HT1080 (cell line): ENCODE results near the gene HSPB9. TPM values are rescaled to one million over a fixed set of nuclear protein-coding genes. Genes with fewer than 3 reads are reported as not detected.
"Not testable (repeated sequence)": the region's sequence is repeated elsewhere in the genome, so short reads cannot be mapped to it uniquely, and the experiment has no call there.

Source experiments
- DNase-seq: peaks from one replicate; pipeline ENCODE4 v3.0.0-alpha.2; 2015; ENCODE audit warnings: low read depth
- total RNA-seq: library from RNA; depleted of rRNA; stranded (reverse); fragments of >200 nt; shearing (Covaris generic); gene quantifications from 2 replicates; pipeline ENCODE4 v1.2.3, GENCODE V29; 2014; rRNA removed

HSPB9 gene
- total RNA-seq, 1 experiment from 2014 or later, result not detected

GRCh38 chr17:42141382-42141781 is 18.8 kb downstream of the HSPB9 start:
- no peak for DNase-seq

GRCh38 chr17:42142371-42142896 is 19.8 kb downstream of the HSPB9 start:
- DNase-seq, result no peak

GRCh38 chr17:42143138-42143537 is 20.5 kb downstream of the HSPB9 start:
- DNase-seq, result not testable (repeated sequence)

- no peak for DNase-seq
Observed at GRCh38 chr17:42146911-42147607, 24.5 kb downstream of the HSPB9 start.

DNA sequence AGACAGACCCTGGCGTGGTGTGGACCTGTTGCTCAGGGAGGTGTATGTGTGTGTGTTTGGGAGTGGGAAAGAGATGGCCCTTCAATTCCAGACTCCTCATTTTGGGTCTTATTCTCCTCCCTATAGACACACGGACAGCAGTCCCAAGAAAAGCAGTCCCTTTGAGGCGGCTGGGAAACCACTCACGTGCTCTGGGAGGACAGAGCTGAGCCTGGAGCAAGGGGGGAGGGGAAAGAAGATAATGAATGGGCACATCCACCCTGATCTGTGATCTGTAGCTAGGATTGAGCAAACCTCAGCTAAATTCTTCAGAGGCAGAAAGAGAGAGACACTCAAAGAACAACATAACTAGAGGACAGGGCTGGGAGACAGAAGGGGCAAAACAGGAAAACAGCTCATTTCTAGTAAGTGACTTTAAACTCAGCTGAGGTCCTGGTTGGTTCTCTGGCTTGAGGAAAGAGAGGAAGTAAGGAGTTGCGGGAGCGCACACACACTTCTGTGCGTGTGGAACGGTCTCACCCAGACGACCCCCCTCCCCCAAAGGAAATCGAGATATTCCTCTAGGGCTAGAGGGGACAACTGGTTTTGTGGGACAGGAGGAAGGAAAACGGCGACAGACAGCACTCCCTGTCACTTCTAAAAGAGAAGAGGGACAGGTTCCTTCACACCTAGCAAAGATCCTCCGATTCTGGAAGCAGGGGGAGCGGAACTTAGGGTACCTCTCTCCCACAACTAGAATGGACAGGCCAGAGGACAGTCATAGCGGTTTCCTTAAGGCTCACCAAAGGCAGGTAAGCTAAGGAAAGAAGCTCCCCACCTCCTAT is 31.5 kb downstream of the HSPB9 start:
- peak; percentile 6 for DNase-seq

GRCh38 chr17:42155614-42156045 is 33.0 kb downstream of the HSPB9 start:
- no peak for DNase-seq

DNA sequence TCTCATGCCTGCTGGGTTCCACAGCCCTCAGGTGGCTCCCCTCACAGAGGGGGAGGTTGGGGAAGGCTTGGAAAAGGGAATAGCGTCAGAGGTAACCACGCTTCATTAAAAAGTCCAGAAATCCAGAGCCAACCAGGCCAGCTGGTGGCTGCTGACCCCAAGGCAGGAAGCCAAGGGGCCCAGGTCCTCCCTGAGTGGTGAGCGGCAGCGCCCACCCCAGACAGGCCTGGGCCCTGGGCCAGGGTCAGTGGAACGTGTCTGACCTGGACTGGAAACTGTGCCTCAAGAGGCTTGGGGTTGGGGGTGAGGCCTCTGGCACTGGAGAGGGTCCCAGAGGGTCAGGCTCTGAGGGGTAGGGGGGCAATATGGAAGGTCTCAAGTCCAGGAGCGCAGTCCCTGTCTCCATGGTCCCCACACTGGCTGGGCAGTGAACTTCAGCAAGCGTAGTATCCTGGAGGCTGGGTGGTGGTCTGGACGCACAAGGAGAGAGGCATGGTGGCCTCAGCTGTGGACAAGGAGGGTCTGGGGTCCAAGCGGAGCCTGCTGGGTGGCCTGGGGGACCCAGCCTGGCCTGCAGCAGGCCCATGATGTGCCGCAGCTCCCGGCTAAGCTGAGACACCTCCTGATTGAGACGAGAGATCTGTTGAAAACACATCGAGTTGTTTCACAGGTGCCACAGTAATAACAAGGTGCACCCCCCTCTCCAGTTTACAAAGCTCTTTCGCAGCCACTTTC is 37.4 kb downstream of the HSPB9 start:
- DNase-seq, result no peak

DNA sequence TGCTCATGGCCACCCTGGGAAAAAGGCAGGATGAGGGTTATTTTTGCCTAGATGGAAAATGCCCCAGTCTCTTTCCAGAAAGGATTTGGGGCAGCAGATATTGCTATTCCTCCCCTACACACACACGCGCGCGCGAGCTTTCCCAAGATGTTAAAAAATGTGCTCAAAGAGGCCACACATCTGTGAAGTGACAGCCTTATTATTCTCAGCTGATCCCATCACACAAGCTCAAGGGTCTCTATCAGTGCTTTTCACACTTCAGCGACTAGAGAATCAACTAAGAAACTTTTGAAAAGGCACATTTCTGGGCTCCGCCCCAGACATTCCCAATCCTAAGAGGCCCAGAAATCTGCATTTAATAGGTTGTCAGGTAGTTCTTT is 37.9 kb downstream of the HSPB9 start:
- DNase-seq, result no peak

DNA sequence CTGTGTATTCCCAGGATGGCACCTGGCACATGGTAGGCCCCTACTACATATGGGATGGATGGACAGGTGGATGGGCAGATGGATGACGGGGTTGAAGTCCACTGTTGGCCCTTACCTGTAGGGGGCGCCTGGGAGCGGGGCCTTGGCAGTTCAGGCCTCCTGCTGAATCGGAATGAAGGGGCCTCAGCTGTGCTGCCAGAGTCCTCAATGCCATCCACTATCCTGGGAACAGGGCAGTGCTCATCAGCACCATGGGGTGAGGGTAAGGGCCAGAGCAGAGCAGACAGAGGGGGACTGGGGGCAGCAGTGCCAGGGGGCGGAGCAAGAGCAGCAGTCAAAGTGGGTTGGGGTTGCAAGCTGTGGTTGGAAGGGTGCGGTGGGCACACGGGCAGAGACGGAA is 40.5 kb downstream of the HSPB9 start:
- DNase-seq, result no peak

- no peak for DNase-seq
Observed at GRCh38 chr17:42163696-42164407, 41.2 kb downstream of the HSPB9 start.

GRCh38 chr17:42165751-42166150 is 43.1 kb downstream of the HSPB9 start:
- DNase-seq, result no peak

DNA sequence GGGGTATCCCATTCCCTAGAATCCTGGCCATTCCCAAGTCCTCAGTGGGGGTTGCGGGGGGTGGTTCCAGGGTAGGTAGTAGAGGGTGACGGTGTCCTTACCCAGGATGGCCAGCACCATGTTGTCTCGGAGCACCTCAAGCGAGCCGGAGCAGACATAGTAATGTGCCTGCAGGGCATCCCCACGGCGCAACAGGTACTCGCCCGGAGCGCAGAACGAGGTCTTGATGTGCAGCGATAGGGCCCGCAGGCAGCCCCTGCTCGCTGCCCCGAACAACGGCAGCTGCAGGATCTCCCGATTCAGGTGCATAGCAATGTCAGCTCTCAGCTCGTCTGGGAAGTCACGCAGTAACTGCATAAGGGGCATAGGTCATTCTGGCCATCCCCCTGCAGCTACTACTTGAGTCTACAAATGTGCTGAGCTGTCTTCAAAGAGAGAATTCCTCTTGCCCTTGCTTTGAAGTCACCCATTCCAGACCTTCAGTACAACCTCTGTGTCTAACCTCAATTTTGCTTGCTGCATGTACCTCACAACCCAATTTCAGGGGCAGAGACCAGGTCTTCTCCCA is 43.7 kb downstream of the HSPB9 start:
- no peak for DNase-seq

DNA sequence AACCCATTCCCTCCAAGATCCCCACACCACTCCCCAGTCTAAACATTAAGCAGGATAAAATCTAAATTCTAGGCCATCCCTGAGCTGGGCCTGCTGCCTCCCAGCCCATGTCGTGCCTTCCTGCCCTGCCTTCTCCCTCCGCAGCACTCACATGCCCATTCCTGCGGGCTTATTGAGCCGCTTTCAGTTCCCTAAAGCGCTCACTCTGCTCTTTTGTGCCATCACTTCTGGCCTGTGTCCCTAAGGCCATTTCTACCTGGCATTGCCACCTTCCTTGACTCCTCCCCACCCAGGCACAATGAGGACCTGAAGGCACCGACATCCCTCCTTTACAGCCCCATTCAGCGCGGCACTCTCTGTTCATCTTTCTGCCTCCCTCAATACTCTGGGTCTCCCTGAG is 45.2 kb downstream of the HSPB9 start:
- no peak for DNase-seq

DNA sequence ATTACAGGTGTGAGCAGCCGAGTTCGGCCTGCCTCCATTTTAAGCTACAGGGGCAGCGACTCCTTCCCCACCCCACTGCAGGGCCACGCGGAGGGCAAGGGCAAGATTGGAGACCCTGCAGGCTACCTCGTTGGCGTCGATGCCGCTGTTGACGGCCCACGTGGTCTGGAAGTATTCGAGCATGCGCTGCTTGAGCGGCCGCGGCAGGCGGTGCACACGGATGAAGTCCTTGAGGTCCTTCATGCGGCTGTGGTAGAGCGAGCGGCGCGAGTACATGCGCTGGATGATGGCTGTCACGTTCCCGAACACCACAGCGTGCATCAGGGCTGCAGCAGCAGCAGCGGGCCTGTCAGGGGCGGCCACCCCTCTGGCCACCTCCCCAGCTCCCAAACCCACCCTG is 46.7 kb downstream of the HSPB9 start:
- no peak for DNase-seq

- no peak for DNase-seq
Observed at GRCh38 chr17:42171831-42172230, 49.2 kb downstream of the HSPB9 start.

Other genes with a start within 250 kb of the HSPB9 start
- 205 and 226 TPM in 2 replicates for gene ACLY, start 203.9 kb upstream of the HSPB9 start, total RNA-seq
- 0.10 TPM in 1 of 2 replicates, not detected in the other for gene ODAD4, start 192.2 kb upstream of the HSPB9 start, total RNA-seq
- gene CNP, start 156.0 kb upstream of the HSPB9 start, total RNA-seq, result 41.7 and 66.7 TPM in 2 replicates
- 133 and 150 TPM in 2 replicates for gene DNAJC7, start 105.4 kb upstream of the HSPB9 start, total RNA-seq
- gene NKIRAS2, start 102.7 kb upstream of the HSPB9 start, total RNA-seq, result 47.5 and 53.2 TPM in 2 replicates
- 0.23 TPM in 2 replicates for gene C17orf113, start 72.2 kb upstream of the HSPB9 start, total RNA-seq
- not detected in 2 replicates for gene ZNF385C, start 24.3 kb upstream of the HSPB9 start, total RNA-seq
- 4.9 and 5.7 TPM in 2 replicates for gene DHX58, start 10.1 kb upstream of the HSPB9 start, total RNA-seq
- 19.6 and 28.0 TPM in 2 replicates for gene KAT2A, start 1.4 kb upstream of the HSPB9 start, total RNA-seq
- gene RAB5C, start 32.2 kb downstream of the HSPB9 start, total RNA-seq, result 137 and 277 TPM in 2 replicates
- not detected in 2 replicates for gene KCNH4, start 58.3 kb downstream of the HSPB9 start, total RNA-seq
- gene HCRT, start 62.6 kb downstream of the HSPB9 start, total RNA-seq, result not detected in 2 replicates
- 11.6 and 13.3 TPM in 2 replicates for gene GHDC, start 71.7 kb downstream of the HSPB9 start, total RNA-seq
- gene STAT5B, start 153.6 kb downstream of the HSPB9 start, total RNA-seq, result 18.1 and 21.8 TPM in 2 replicates
- 1.1 and 1.7 TPM in 2 replicates for gene STAT5A, start 165.7 kb downstream of the HSPB9 start, total RNA-seq